Measurements from ENCODE around the gene FAM240A.
"Not testable (repeated sequence)": the region's sequence is repeated elsewhere in the genome, so short reads cannot be mapped to it uniquely, and the experiment has no call there.

The FAM240A gene

GRCh38 chr3:46586738-46587246 is 25.5 kb upstream of the FAM240A start:
- no peak for TF ChIP-seq CTCF (IDR thresholded peaks at IDR 0.05; ENCODE audit: borderline replicate concordance, control extremely low read depth, extremely low read depth, insufficient read depth, missing control alignments)
- DNase-seq (ENCODE audit: low spot score): no peak
- in situ Hi-C loops (cut with MboI; ENCODE audit: low sequenced_read_pairs, unreplicated experiment): no loop called here

- in situ Hi-C loops (cut with MboI; ENCODE audit: low sequenced_read_pairs, unreplicated experiment); DNase-seq (ENCODE audit: low spot score): not testable (repeated sequence)
Observed at GRCh38 chr3:46587268-46587667, 25.1 kb upstream of the FAM240A start.

- in situ Hi-C loops (cut with MboI; ENCODE audit: low sequenced_read_pairs, unreplicated experiment): no loop called here
- no peak for DNase-seq (ENCODE audit: low spot score)
- no peak for TF ChIP-seq CTCF (IDR thresholded peaks at IDR 0.05; ENCODE audit: borderline replicate concordance, control extremely low read depth, extremely low read depth, insufficient read depth, missing control alignments)
Observed at GRCh38 chr3:46593274-46593862, 19.0 kb upstream of the FAM240A start.

- no peak for DNase-seq (ENCODE audit: low spot score)
- in situ Hi-C loops (cut with MboI; ENCODE audit: low sequenced_read_pairs, unreplicated experiment): no loop called here
- no peak for TF ChIP-seq CTCF (IDR thresholded peaks at IDR 0.05; ENCODE audit: borderline replicate concordance, control extremely low read depth, extremely low read depth, insufficient read depth, missing control alignments)
Observed at GRCh38 chr3:46593979-46594378, 18.3 kb upstream of the FAM240A start.

GRCh38 chr3:46594723-46595122 is 17.6 kb upstream of the FAM240A start:
- no peak for TF ChIP-seq CTCF (IDR thresholded peaks at IDR 0.05; ENCODE audit: borderline replicate concordance, control extremely low read depth, extremely low read depth, insufficient read depth, missing control alignments)
- in situ Hi-C loops (cut with MboI; ENCODE audit: low sequenced_read_pairs, unreplicated experiment): no loop called here
- no peak for DNase-seq (ENCODE audit: low spot score)

- no peak for TF ChIP-seq CTCF (IDR thresholded peaks at IDR 0.05; ENCODE audit: borderline replicate concordance, control extremely low read depth, extremely low read depth, insufficient read depth, missing control alignments)
- in situ Hi-C loops (cut with MboI; ENCODE audit: low sequenced_read_pairs, unreplicated experiment): no loop called here
Observed at GRCh38 chr3:46595819-46596314, 16.5 kb upstream of the FAM240A start.

GRCh38 chr3:46599590-46599989 is 12.7 kb upstream of the FAM240A start:
- TF ChIP-seq CTCF (IDR thresholded peaks at IDR 0.05; ENCODE audit: borderline replicate concordance, control extremely low read depth, extremely low read depth, insufficient read depth, missing control alignments): no peak
- in situ Hi-C loops (cut with MboI; ENCODE audit: low sequenced_read_pairs, unreplicated experiment): no loop called here
- DNase-seq (ENCODE audit: low spot score): no peak

More at GRCh38 chr3:46595819-46596314, 16.5 kb upstream of the FAM240A start:
- DNase-seq (ENCODE audit: low spot score): no peak

Measured in GM13976 (cell line).